Measurements from ENCODE around the gene DENND1A.

- no peak for TF ChIP-seq CTCF (IDR thresholded peaks at IDR 0.05)
- TF ChIP-seq POLR2A (IDR thresholded peaks at IDR 0.05), result no peak
These were observed 456.9 kb downstream of the DENND1A start for GRCh38 chr9:123472862-123473614.

Measured in right lobe of liver (tissue), 4 donors.